HG03442 (cell line): ENCODE measurements around the gene XPO6.

Experiments
- ATAC-seq: cut with Tn5 transposase; IDR thresholded peaks from one replicate; pipeline ENCODE4 v1.9.1; 2021; ENCODE audit warnings: mild to moderate bottlenecking, moderate library complexity; ENCODE audit not compliant: unreplicated experiment

XPO6 gene

GRCh38 chr16:28186752-28187151, 25.0 kb downstream of the XPO6 start:
- no peak for ATAC-seq

- no peak for ATAC-seq
Observed at GRCh38 chr16:28185696-28186095, 26.1 kb downstream of the XPO6 start.

GRCh38 chr16:28184625-28185024, 27.1 kb downstream of the XPO6 start:
- no peak for ATAC-seq

GRCh38 chr16:28183930-28184329, 27.8 kb downstream of the XPO6 start:
- ATAC-seq = no peak

- ATAC-seq = no peak
Observed at GRCh38 chr16:28183484-28183883, 28.3 kb downstream of the XPO6 start.

- ATAC-seq = no peak
Observed at GRCh38 chr16:28182801-28183200, 29.0 kb downstream of the XPO6 start.

- ATAC-seq = no peak
Observed at GRCh38 chr16:28182183-28182582, 29.6 kb downstream of the XPO6 start.

- ATAC-seq = no peak
Observed at GRCh38 chr16:28181515-28181914, 30.2 kb downstream of the XPO6 start.

- ATAC-seq = no peak
Observed at GRCh38 chr16:28180655-28181460, 30.9 kb downstream of the XPO6 start.

GRCh38 chr16:28179354-28179753, 32.4 kb downstream of the XPO6 start:
- ATAC-seq = no peak

- ATAC-seq = no peak
Observed at GRCh38 chr16:28175715-28176114, 36.0 kb downstream of the XPO6 start.

- no peak for ATAC-seq
Observed at GRCh38 chr16:28172336-28172735, 39.4 kb downstream of the XPO6 start.

GRCh38 chr16:28171816-28172215, 39.9 kb downstream of the XPO6 start:
- no peak for ATAC-seq

GRCh38 chr16:28168991-28169554, 42.7 kb downstream of the XPO6 start:
- ATAC-seq = no peak

- no peak for ATAC-seq
Observed at GRCh38 chr16:28167730-28168129, 44.0 kb downstream of the XPO6 start.

- ATAC-seq = no peak
Observed at GRCh38 chr16:28167221-28167620, 44.5 kb downstream of the XPO6 start.

GRCh38 chr16:28166394-28167208, 45.2 kb downstream of the XPO6 start:
- no peak for ATAC-seq

- no peak for ATAC-seq
Observed at GRCh38 chr16:28165598-28165997, 46.2 kb downstream of the XPO6 start.

- no peak for ATAC-seq
Observed at GRCh38 chr16:28164140-28164539, 47.6 kb downstream of the XPO6 start.

GRCh38 chr16:28163699-28164098, 48.1 kb downstream of the XPO6 start:
- ATAC-seq = no peak

GRCh38 chr16:28162326-28162877, 49.4 kb downstream of the XPO6 start:
- ATAC-seq = no peak
